GM18505 (cell line): ENCODE data around the gene ZNF609.

Source experiments
- ATAC-seq: cut with Tn5 transposase; IDR thresholded peaks from one replicate; pipeline ENCODE4 v1.9.1; 2021; ENCODE audit not compliant: unreplicated experiment
- POLR2A ChIP-seq: IDR thresholded peaks from 4 replicates; pipeline ENCODE4 v1.6.1; 2011; ENCODE audit warnings: borderline replicate concordance; ENCODE audit not compliant: insufficient read depth, insufficient read length; ENCODE audit errors: extremely low read depth

ZNF609 gene

GRCh38 chr15:64443747-64444621, 16.4 kb upstream of the ZNF609 start:
- ATAC-seq = peak; percentile 61
- no peak for TF ChIP-seq POLR2A

DNA sequence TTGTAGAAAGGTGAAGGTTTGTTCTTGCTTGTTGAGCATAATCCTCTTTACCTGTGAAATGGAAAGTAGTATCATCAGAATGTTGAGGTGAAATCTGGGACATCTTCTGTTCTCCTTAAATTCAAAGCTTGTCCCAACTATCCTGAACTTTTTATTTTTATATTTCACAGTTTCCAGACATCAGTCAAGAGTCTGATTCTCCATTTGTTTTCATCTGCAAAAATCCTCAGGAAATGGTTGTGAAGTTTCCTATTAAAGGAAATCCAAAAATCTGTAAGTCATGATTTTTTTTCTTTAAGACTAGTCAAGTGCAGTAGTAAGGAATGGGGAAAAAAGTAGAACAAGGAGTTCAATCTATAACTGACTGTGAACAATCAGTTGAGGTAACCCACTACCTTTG, 15.5 kb upstream of the ZNF609 start:
- no peak for ATAC-seq
- no peak for TF ChIP-seq POLR2A

DNA sequence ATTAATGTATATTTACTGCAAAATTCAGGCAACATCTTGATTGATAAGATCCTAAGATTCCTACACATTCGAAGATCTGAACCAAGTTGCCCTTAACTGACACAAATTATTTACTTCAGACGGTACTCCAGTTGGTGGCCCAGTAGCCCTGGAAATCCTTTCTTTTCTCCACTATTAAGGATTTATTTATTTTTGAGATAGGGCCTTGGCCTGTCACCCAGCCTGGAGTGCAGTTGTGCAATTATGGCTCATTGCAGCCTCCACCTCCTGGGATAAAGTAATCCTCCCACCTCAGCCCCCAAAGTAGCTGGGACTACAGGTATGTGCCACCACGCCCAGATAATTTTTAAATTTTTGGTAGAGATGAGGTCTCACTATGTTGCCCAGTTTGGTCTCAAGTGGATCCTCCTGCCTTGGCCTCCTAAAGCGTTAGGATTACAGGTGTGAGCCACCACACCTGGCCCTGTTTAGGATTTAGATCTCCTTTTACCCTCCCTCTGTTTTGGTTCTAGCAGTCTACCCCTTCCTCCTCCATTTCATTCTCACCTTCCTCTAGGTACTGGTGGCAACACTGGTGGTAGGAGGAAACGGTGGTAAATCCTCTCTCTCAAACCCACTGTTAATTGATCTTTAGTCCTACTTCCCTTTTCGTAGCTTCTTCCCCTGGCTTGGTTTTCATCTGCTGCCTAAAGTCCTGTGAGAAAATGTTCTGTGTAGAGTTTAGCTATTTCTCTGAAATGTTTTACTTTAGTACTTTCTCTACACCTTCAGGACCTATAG, 12.7 kb upstream of the ZNF609 start:
- TF ChIP-seq POLR2A = no peak
- ATAC-seq = no peak

DNA sequence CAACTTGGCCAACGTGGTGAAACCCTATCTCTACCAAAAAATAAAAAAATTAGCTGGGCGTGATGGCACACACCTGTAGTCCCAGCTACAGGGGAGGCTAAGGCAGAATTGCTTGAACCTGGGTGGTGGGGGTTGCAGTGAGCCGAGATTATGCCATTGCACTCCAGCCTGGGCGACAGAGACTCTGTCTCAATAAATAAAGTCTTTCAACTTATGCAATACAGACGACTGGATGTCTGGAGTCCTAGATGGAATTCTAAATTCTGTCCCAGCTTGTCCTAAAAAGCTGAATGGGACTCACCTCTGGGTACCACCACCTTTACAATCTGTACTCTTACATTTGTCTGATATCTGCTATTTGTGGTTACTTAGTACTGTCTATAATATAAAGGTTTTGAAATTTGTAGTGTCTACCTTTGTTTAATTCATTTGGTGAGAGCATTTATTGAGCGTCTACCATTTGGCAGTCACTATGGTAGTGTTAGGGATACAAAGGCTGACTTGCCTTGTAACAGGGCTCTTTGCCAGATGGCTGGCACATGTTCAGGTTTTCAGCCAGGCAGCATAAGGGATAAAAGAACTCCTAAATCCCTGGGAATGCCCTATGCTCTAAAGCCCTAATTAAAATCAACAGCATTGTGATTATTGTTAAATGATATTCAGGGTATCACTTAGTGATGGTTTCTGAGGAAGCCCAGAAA, 7.2 kb upstream of the ZNF609 start:
- TF ChIP-seq POLR2A = no peak
- no peak for ATAC-seq

- TF ChIP-seq POLR2A = no peak
- ATAC-seq = no peak
These were observed 6.7 kb upstream of the ZNF609 start for GRCh38 chr15:64453689-64454037.

GRCh38 chr15:64454282-64454681, 6.1 kb upstream of the ZNF609 start:
- no peak for TF ChIP-seq POLR2A

DNA sequence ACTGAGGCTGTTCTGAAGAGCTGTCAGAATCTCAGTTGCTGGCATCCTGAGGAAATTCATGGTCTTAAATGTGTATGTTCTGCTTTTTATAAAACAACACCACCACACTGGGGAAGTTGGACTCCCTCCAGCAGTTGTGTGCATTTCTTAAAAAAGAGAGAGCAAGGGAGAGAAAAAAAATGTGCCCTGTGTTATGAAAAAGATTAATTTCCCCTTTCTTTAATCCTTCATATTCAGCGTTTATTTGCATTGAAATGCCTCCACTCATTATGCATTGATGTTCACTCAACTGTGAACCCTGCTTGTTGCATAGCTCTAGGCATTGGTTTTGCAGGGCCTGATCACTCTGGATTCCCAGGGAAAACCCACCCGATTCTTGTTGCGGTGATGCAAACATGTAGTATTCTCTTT, 4.4 kb upstream of the ZNF609 start:
- ATAC-seq = no peak
- TF ChIP-seq POLR2A = no peak

More at GRCh38 chr15:64454282-64454681, 6.1 kb upstream of the ZNF609 start:
- no peak for ATAC-seq

- TF ChIP-seq POLR2A = no peak
- no peak for ATAC-seq
These were observed 3.7 kb upstream of the ZNF609 start for GRCh38 chr15:64456634-64457108.

DNA sequence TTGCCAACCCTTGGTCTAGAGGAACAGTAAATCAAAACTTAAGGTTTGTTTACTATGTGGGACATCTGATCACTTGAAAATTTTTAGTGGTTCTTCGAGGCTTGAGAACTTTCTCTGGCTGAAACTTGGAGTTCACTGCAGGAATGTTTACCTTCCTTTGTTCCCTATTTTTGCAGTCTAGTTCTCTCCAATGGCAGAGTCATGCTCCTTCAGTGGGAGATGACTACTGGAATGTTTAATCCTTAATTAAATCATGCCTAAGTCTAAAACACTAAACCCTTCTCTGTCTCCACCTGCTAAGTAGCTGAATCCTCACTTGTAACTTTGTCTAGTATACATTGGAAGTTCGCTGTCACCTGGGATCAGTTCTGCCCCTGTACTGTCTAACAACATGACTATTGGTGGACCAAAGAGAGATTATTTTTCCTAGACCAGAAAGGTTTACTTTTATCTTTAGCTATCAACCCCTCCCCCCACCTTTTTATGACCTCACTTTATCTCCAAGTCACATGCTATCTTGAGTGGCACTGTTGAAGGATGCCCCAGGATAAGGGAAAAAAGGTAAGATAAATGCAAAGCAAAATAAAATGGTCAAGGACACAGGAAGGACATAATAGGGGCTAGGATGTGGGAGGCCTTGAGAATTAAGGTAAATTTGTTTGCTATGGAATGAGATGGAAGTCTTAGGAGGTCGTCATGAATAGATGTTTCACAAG, 1.2 kb upstream of the ZNF609 start:
- ATAC-seq = no peak
- TF ChIP-seq POLR2A = no peak

- peak; percentile 22 for ATAC-seq
- no peak for TF ChIP-seq POLR2A
These were observed 644 bp downstream of the ZNF609 start for GRCh38 chr15:64460724-64461720.

- ATAC-seq = no peak
- TF ChIP-seq POLR2A = no peak
These were observed 1.4 kb downstream of the ZNF609 start for GRCh38 chr15:64461721-64462162.
